Measurements from ENCODE around the gene CACNA1I. TPM values are rescaled to one million over a fixed set of nuclear protein-coding genes. Genes with fewer than 3 reads are reported as not detected.

CACNA1I gene
- total and polyA plus RNA-seq, 2 donors (not counting 3 experiments of a cell fraction or from before 2014, with no cell fraction given): not detected

GRCh38 chr22:39645532-39645931 is 75.0 kb downstream of the CACNA1I start:
- CTCF ChIA-PET: interaction anchor here (1.6 kb wide), 1 partner anchor 11 kb away, joined by 4 read pairs; no protein-coding TSS in a partner anchor

More at GRCh38 chr22:39645532-39645931, 75.0 kb downstream of the CACNA1I start:
- FAIRE-seq (no peak), DNase-seq (ENCODE audit: low read depth, low spot score) (no peak)
- Histone ChIP-seq H3K9ac (replicated peaks; ENCODE audit: extremely low read depth, insufficient read depth, low read length) (no peak overlapping the region), H4K20me1 (replicated peaks; ENCODE audit: control insufficient read depth, extremely low read depth, insufficient read depth, low read length) (no peaks in the 10 kb centered on the region), H3K9me3 (replicated peaks; ENCODE audit: control insufficient read depth, insufficient read depth, low read length) (no peaks in the 10 kb centered on the region), H3K4me2 (ENCODE audit: insufficient read depth, low read length) (no peak overlapping the region), H3K27me3 (ENCODE audit: control insufficient read depth in 2 of 2, insufficient read depth in 2 of 2, low read length in 2 of 2) (peaks cover 0 to 2% of the 10 kb centered on the region in 2 experiments), H3K79me2 (ENCODE audit: control insufficient read depth, insufficient read depth, low read length) (no peaks in the 10 kb centered on the region), H3K9me1 (replicated peaks; ENCODE audit: control insufficient read depth, extremely low read depth, insufficient read depth, low read length) (no peaks in the 10 kb centered on the region), H3K4me1 (ENCODE audit: control insufficient read depth, extremely low read depth, insufficient read depth, low read length) (no peaks in the 10 kb centered on the region), H3K27ac (ENCODE audit: insufficient read depth, low read depth, low read length) (no peak overlapping the region), H2AFZ (ENCODE audit: low read depth, low read length) (no peak overlapping the region), H3K36me3 (ENCODE audit: control insufficient read depth in 2 of 2, extremely low read depth in 1 of 2, insufficient read depth in 2 of 2, low read length in 2 of 2) (no peaks in the 10 kb centered on the region), H3K4me3 (replicated peaks in 1 of 3; ENCODE audit: insufficient read depth in 1 of 3, low read depth in 1 of 3, low read length in 3 of 3) (no peak overlapping the region)
- intact Hi-C loops (cut with micrococcal nuclease) (no loop called here), dilution Hi-C loops (cut with MboI; ENCODE audit: extremely low pct_ligation_motif_present, low sequenced_read_pairs) (no loop called here)
- POLR2A ChIA-PET: no interaction called here
- no TSS peak for BruUV-seq (replicated peaks)
- no peak for TF ChIP-seq CTCF (IDR thresholded peaks at IDR 0.05; ENCODE audit: extremely low read depth in 1 of 2, insufficient read depth in 1 of 2, low read depth in 1 of 2, low read length in 2 of 2)
- TF ChIP-seq MYC (IDR thresholded peaks at IDR 0.05; ENCODE audit: low read depth, low read length): no peak
- TF ChIP-seq FOS (IDR thresholded peaks at IDR 0.05; ENCODE audit: borderline replicate concordance, insufficient read depth, low read length): no peak
- TF ChIP-seq JUN (IDR thresholded peaks at IDR 0.05; ENCODE audit: borderline replicate concordance, insufficient read depth, insufficient read length, low read depth): no peak
- no peak for TF ChIP-seq MAX (IDR thresholded peaks at IDR 0.05; ENCODE audit: insufficient read depth, insufficient read length)
- TF ChIP-seq EZH2 (IDR thresholded peaks at IDR 0.05; ENCODE audit: borderline replicate concordance, low read depth, low read length, severe bottlenecking): no peak
- no peak for TF ChIP-seq POLR2A (IDR thresholded peaks at IDR 0.05; ENCODE audit: low read depth, low read length)
- no peak for TF ChIP-seq POLR2AphosphoS5 (IDR thresholded peaks at IDR 0.05; ENCODE audit: insufficient read depth, low read depth, low read length)
- TF ChIP-seq GATA2 (IDR thresholded peaks at IDR 0.05; ENCODE audit: insufficient read depth, insufficient read length, low read depth, low read length): no peak
